GM12878 (cell line): ENCODE data around the gene MAPKAP1. TPM values are rescaled to one million over a fixed set of nuclear protein-coding genes. Genes with fewer than 3 reads are reported as not detected.
A peak's percentile ranks its signal among the peaks of the same experiment; 100 is the strongest.

Source experiments
- ATAC-seq: fragments of 200-7000 bp; cut with Tn5 transposase; 3 replicates; pipeline ENCODE4 v1.9.1; 2020; ENCODE audit warnings: mild to moderate bottlenecking, moderate library complexity
- BruUV-seq: library from RNA; stranded (reverse); fragments of 400-500 nt; replicated peaks from 2 replicates; lab custom pipeline; 2021; lab: Mats Ljungman, UMichigan
- CTCF ChIA-PET: fragments of 300-600 bp; sonication (Branson Sonifier 250); formaldehyde crosslinking; extraction: SDS; loops from one replicate; lab custom pipeline; 2021; ENCODE audit warnings: inconsistent platforms; lab: Yijun Ruan, JAX
- POLR2A ChIA-PET: fragments of 350-600 bp; formaldehyde crosslinking; extraction: SDS; loops from one replicate; lab custom pipeline; 2021; ENCODE audit warnings: inconsistent platforms; lab: Charles Lee
- RAD21 ChIA-PET: fragments of 300-600 bp; sonication (Branson Sonifier 250); formaldehyde crosslinking; loops from one replicate; lab custom pipeline; 2023; ENCODE audit warnings: antibody characterized with exemption; ENCODE audit not compliant: unreplicated experiment; lab: Charles Lee
- SMC1A ChIA-PET: fragments of 300-600 bp; sonication (Branson Sonifier 250); formaldehyde crosslinking; loops from one replicate; lab custom pipeline; 2023; ENCODE audit not compliant: unreplicated experiment, uncharacterized antibody; lab: Charles Lee
- DNase-seq: peaks from one replicate; pipeline ENCODE4 v3.0.0-alpha.2; 2011; ENCODE audit warnings: low read depth, low spot score
- FAIRE-seq: peaks from 3 replicates; lab custom pipeline; 2011; peaks lifted over from hg19 to GRCh38; lab: Jason Lieb, UNC
- H2AFZ ChIP-seq: 2 replicates; pipeline ENCODE4 v1.6.0; 2011; ENCODE audit warnings: low read depth, low read length, control low read depth; ENCODE audit not compliant: control insufficient read depth
- H3K27ac ChIP-seq: 2 replicates; pipeline ENCODE4 v1.5.1; 2011; ENCODE audit warnings: control low read depth; ENCODE audit not compliant: control insufficient read depth, insufficient read depth
- H3K27me3 ChIP-seq, 2 experiments: replicated peaks in 1 of 2; 2 replicates each; pipeline versions ENCODE4 v1.6.0 to v1.6.1; 2011; ENCODE audit warnings: low read length in 1 of 2; ENCODE audit not compliant: control insufficient read depth in 2 of 2, insufficient read depth in 2 of 2
- H3K36me3 ChIP-seq, 2 experiments: 2 replicates each; pipeline ENCODE4 v1.5.1; 2011; ENCODE audit warnings: low read length in 1 of 2; ENCODE audit not compliant: control insufficient read depth in 2 of 2, insufficient read depth in 2 of 2
- H3K4me1 ChIP-seq: 2 replicates; pipeline ENCODE4 v1.6.1; 2011; ENCODE audit warnings: mild to moderate bottlenecking, low read length, moderate library complexity, mixed read lengths; ENCODE audit not compliant: control insufficient read depth, insufficient read depth
- H3K4me2 ChIP-seq: 2 replicates; pipeline ENCODE4 v1.6.0; 2011; ENCODE audit warnings: control low read depth; ENCODE audit not compliant: control insufficient read depth, insufficient read depth
- H3K4me3 ChIP-seq: fragments of 200-600 bp; sonication (generic); 2 replicates; pipeline ENCODE4 v1.5.1; 2016
- H3K79me2 ChIP-seq: 2 replicates; pipeline ENCODE4 v1.6.0; 2011; ENCODE audit warnings: low read length; ENCODE audit not compliant: control insufficient read depth, insufficient read depth
- H3K9ac ChIP-seq: 2 replicates; pipeline ENCODE4 v1.8.0; 2011; ENCODE audit warnings: low read length, control low read depth, mixed read lengths; ENCODE audit not compliant: control insufficient read depth, insufficient read depth
- H3K9me3 ChIP-seq: replicated peaks from 3 replicates; pipeline ENCODE4 v1.5.1; 2011; ENCODE audit warnings: mild to moderate bottlenecking, low read length; ENCODE audit not compliant: control insufficient read depth, insufficient read depth
- H4K20me1 ChIP-seq: 2 replicates; pipeline ENCODE4 v1.6.0; 2011; ENCODE audit not compliant: control insufficient read depth, insufficient read depth
- ATF7 ChIP-seq: fragments of 450-650 bp; IDR thresholded peaks from 2 replicates; pipeline ENCODE4 v1.6.1; 2016; ENCODE audit warnings: low read depth, mild to moderate bottlenecking
- BACH1 ChIP-seq: fragments of 450-650 bp; IDR thresholded peaks from 2 replicates; pipeline ENCODE4 v1.6.1; 2017; ENCODE audit warnings: mild to moderate bottlenecking, borderline replicate concordance
- FOS ChIP-seq: IDR thresholded peaks from 3 replicates; pipeline ENCODE4 v1.6.1; 2011; ENCODE audit warnings: borderline replicate concordance; ENCODE audit not compliant: insufficient read length; ENCODE audit errors: extremely low read depth
- FOXK2 ChIP-seq: fragments of 450-650 bp; IDR thresholded peaks from 2 replicates; pipeline ENCODE4 v1.6.1; 2017; ENCODE audit warnings: mild to moderate bottlenecking, moderate library complexity
- LARP7 ChIP-seq: fragments of 450-650 bp; IDR thresholded peaks from 2 replicates; pipeline ENCODE4 v1.6.1; 2017; ENCODE audit warnings: mild to moderate bottlenecking
- MEF2B ChIP-seq: fragments of 450-650 bp; IDR thresholded peaks from 2 replicates; pipeline ENCODE4 v1.6.1; 2018; ENCODE audit warnings: mild to moderate bottlenecking, moderate library complexity; ENCODE audit not compliant: partially characterized antibody, poor library complexity, severe bottlenecking
- MTA2 ChIP-seq: fragments of 450-650 bp; IDR thresholded peaks from 2 replicates; pipeline ENCODE4 v1.6.1; 2016; ENCODE audit warnings: low read depth, mild to moderate bottlenecking, moderate library complexity
- PAX8 ChIP-seq: fragments of 450-650 bp; IDR thresholded peaks from 2 replicates; pipeline ENCODE4 v1.6.1; 2017; ENCODE audit warnings: mild to moderate bottlenecking, moderate library complexity
- RBBP5 ChIP-seq: fragments of 200-600 bp; sonication (generic); conservative IDR thresholded peaks from 2 replicates; pipeline ENCODE4 v1.6.1; 2016
- SRF ChIP-seq, 2 experiments: IDR thresholded peaks; 2 replicates each; pipeline ENCODE4 v1.6.1; 2011; ENCODE audit warnings: low read depth in 2 of 2, low read length in 2 of 2, mild to moderate bottlenecking in 1 of 2, moderate library complexity in 1 of 2
- WGBS: methylation state at CpG from one replicate; pipeline ENCODE4 v1.1.6; 2016; ENCODE audit warnings: low lambda C conversion rate; ENCODE audit not compliant: insufficient replicate concordance, insufficient coverage; ENCODE audit errors: missing lambda C conversion rate; 5-methylcytosine and 5-hydroxymethylcytosine counted together
- in situ Hi-C: fragments of 300-500 bp; cut with MboI; formaldehyde crosslinking; loops from 9 replicates; pipeline ENCODE4 v1.14.3; 2018; ENCODE audit warnings: mixed read lengths
- intact Hi-C: fragments of 100-400 bp; cut with micrococcal nuclease; formaldehyde crosslinking; loops from one replicate; pipeline ENCODE4 v1.14.2; 2022; ENCODE audit not compliant: unreplicated experiment
- polyA plus RNA-seq, 11 experiments: library from polyadenylated mRNA; depleted of rRNA in 4 of 11; unstranded in 6 of 11; stranded (reverse) in 5 of 11; fragments of >200 nt; fragmentation: Nextera tagmentation in 4 of 11; fragmentation: Illumina TruSeq in 1 of 11; extraction: Ambion mirVana in 4 of 11; extraction: Trizol in 1 of 11; gene quantifications; 1 replicate in 1 of 11; 2 replicates in 10 of 11; pipeline versions ENCODE4 v1.2.1 to v1.2.3, GENCODE V29; 2011 to 2016; ENCODE audit warnings: inconsistent platforms in 2 of 11, missing spikeins in 2 of 11, low read depth in 1 of 11
- total RNA-seq, 4 experiments: library from RNA; depleted of rRNA in 3 of 4; stranded (reverse); fragments of >200 nt in 3 of 4; fragmentation: Illumina TruSeq in 1 of 4; extraction: Trizol in 1 of 4; gene quantifications; 2 replicates each; pipeline versions ENCODE4 v1.2.1 to v1.2.3, GENCODE V29; 2013 to 2021

MAPKAP1 gene
- total and polyA plus RNA-seq, 10 of the 15 experiments (the other 5 are each of a cell fraction or from before 2014, with no cell fraction given), result 5.1 to 188 (median 105) TPM

GRCh38 chr9:125756518-125756917 lies 49.5 kb upstream of the MAPKAP1 start:
- Histone ChIP-seq H4K20me1 (no peaks in the 10 kb centered on the region), H3K9me3 (no peaks in the 10 kb centered on the region), H3K4me2 (0 out of 2 replicates have a peak overlapping the region, but pooled peaks have one; percentile 22), H3K36me3 (no peaks in the 10 kb centered on the region), H3K9ac (no peak overlapping the region), H2AFZ (no peak overlapping the region), H3K27me3 (no peaks in the 10 kb centered on the region), H3K4me1 (peaks cover 7% of the 10 kb centered on the region; the same call in 1 of the 2 replicates), H3K79me2 (peaks cover 95% of the 10 kb centered on the region), H3K27ac (no peak overlapping the region; the same call in 1 of the 2 replicates), H3K4me3 (no peak overlapping the region)
- DNase-seq, result no peak
- TF ChIP-seq SRF (IDR thresholded peaks at IDR 0.05; ENCODE audit: low read depth in 2 of 2, low read length in 2 of 2) (no peak), MEF2B (no peak), PAX8 (no peak), LARP7 (no peak), FOXK2 (no peak), RBBP5 (no peak), FOS (no peak), MTA2 (no peak), ATF7 (no peak), BACH1 (no peak)
- intact Hi-C loops, result loop anchor here (5.0 kb wide), 1 partner anchor 66 kb away; no protein-coding TSS in a partner anchor
- BruUV-seq, result no TSS peak
- ChIA-PET SMC1A (interaction anchor here (0.5 to 5.9 kb wide), 12 partner anchors 59 to 208 kb away, joined by 3 to 33 read pairs (median 4); no protein-coding TSS in a partner anchor), RAD21 (interaction anchor here (0.8 to 2.9 kb wide), 8 partner anchors 8 to 196 kb away, joined by 3 to 16 read pairs (median 3); no protein-coding TSS in a partner anchor), CTCF (interaction anchor here (0.8 to 4.2 kb wide), 8 partner anchors 37 to 197 kb away, joined by 3 to 21 read pairs (median 4); no protein-coding TSS in a partner anchor), POLR2A (interaction anchor here (0.6 to 1.5 kb wide), 4 partner anchors 54 to 491 kb away, joined by 3 to 4 read pairs (median 4); no protein-coding TSS in a partner anchor)
- ATAC-seq, result peak; percentile 34
- in situ Hi-C loops, result no loop called here
- 98% methylated on average over 4 of the region's 4 CpGs for WGBS
- FAIRE-seq, result no peak
